ENCODE results near the gene MLX.

DNA sequence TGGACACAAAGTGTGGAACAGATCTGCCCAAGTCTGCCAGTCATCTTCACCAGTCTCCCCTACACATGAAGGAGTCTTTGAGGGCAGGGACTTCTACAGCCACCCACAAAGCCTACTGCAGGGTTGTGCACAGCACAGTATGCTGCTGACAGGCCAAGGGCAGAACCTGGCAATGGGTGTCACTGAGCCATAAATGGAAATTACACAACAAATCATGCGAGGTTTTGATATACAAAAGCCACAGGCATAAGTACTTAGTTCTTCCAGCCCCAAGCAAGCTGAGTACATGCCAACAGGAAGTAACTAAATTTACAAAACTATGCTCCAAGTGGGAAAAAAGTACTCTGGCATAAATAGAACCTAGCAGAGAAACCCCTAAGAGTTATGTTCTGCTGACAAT lies 18.5 kb downstream of the MLX start:
- TF ChIP-seq, protein P1, sequence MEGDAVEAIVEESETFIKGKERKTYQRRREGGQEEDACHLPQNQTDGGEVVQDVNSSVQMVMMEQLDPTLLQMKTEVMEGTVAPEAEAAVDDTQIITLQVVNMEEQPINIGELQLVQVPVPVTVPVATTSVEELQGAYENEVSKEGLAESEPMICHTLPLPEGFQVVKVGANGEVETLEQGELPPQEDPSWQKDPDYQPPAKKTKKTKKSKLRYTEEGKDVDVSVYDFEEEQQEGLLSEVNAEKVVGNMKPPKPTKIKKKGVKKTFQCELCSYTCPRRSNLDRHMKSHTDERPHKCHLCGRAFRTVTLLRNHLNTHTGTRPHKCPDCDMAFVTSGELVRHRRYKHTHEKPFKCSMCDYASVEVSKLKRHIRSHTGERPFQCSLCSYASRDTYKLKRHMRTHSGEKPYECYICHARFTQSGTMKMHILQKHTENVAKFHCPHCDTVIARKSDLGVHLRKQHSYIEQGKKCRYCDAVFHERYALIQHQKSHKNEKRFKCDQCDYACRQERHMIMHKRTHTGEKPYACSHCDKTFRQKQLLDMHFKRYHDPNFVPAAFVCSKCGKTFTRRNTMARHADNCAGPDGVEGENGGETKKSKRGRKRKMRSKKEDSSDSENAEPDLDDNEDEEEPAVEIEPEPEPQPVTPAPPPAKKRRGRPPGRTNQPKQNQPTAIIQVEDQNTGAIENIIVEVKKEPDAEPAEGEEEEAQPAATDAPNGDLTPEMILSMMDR (conservative IDR thresholded peaks at IDR 0.05; ENCODE audit: low read depth, low read length), result no peak
- no peak for TF ChIP-seq EZH2 (IDR thresholded peaks at IDR 0.05; ENCODE audit: borderline replicate concordance, low read depth, low read length, poor library complexity, severe bottlenecking)
